ENCODE measurements around the gene HOXA3.

DNA sequence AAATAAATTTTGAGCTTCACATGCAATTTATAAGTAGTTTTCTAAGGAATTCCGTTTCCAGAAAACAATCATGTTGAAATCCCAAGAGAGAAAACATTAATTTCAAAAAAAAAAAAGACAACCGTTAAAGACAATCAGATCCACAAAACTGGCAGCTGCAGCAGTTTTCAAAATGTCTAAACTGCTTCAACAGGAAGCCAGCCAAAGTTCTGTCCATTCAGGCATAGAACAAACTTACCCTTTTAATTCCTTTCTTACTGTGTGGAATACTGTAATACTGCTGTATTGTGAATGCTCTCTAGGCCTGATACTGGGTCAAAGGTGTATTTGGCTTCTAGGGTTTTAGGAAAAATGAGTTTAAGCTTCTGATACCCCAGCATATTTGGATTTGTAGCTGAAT lies 88.2 kb downstream of the HOXA3 start:
- TF ChIP-seq POLR2A (IDR thresholded peaks at IDR 0.05) (no peak), POLR2AphosphoS5 (IDR thresholded peaks at IDR 0.05) (no peak)
- TF ChIP-seq, protein P1, sequence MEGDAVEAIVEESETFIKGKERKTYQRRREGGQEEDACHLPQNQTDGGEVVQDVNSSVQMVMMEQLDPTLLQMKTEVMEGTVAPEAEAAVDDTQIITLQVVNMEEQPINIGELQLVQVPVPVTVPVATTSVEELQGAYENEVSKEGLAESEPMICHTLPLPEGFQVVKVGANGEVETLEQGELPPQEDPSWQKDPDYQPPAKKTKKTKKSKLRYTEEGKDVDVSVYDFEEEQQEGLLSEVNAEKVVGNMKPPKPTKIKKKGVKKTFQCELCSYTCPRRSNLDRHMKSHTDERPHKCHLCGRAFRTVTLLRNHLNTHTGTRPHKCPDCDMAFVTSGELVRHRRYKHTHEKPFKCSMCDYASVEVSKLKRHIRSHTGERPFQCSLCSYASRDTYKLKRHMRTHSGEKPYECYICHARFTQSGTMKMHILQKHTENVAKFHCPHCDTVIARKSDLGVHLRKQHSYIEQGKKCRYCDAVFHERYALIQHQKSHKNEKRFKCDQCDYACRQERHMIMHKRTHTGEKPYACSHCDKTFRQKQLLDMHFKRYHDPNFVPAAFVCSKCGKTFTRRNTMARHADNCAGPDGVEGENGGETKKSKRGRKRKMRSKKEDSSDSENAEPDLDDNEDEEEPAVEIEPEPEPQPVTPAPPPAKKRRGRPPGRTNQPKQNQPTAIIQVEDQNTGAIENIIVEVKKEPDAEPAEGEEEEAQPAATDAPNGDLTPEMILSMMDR (IDR thresholded peaks at IDR 0.05 in 8 of 11, conservative IDR thresholded peaks at IDR 0.05 in 3 of 11) = no peak

Data from spleen (tissue), 7 donors.